ENCODE measurements around the gene SPP2.

SPP2 gene, protein sequence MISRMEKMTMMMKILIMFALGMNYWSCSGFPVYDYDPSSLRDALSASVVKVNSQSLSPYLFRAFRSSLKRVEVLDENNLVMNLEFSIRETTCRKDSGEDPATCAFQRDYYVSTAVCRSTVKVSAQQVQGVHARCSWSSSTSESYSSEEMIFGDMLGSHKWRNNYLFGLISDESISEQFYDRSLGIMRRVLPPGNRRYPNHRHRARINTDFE

GRCh38 chr2:234050455-234051135, at the start of gene SPP2:
TSS of gene SPP2 (plus strand) at chr2:234050702. CDS start at chr2:234050787, 85 bp downstream.
- DNase-seq: no peak

DNA sequence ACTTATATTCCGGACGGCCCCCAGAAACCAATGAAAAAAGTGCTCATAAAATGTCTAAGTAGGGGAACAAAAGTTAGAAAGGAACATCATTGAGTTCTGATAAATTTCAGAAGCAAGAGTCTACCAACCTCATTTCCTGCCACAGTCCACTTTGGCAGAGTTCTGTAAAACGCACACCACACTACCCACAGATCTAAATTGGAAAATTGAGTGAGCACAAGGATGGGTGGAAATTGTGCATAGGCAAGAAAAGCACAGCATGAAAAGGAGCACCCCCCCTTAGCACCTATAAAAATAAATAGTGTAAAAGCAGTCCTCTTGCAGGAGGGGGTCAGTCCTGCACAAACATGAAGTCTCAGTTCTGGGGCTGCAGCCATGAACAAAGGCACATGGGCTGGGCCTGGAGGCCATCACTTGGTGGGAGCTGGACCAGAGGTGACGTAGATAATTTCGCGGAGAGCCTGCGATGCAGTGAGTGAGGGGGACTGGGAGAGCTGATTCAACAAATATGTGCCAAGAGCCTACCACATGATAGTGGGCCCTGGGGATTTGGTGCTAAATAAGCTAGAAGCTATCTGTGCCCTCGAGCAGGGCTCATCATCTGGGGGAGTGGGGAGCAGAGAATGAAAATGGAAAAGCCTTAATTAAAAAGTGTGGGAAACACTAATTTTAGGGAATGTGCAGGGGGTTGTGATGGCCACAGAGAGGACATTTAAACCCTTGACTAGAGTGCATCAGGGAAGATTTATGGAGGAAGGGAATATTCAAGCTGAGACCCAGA, 48.9 kb upstream of the SPP2 start:
- DNase-seq: peak; percentile 23

DNA sequence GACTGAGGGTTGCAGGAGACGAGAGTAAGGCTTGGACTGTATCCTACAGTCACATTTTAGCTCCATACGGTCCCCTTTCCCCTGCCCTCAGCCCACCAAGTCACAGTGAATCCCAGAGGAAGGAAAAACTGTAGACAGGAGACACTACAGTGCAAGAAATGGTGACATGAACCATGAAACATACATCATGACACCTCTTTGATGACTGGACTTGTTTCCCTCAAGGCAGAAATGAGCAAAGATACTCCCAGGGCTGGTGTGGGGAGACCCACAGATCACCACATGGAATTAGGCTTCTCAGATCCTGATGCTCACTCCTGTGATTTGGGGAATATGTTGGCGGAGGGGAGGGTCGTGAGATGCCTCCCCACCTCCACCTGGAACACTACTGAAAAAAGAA, 48.2 kb upstream of the SPP2 start:
- no peak for DNase-seq

GRCh38 chr2:234003972-234004617, 46.4 kb upstream of the SPP2 start:
- peak; percentile 47 for DNase-seq

GRCh38 chr2:234005126-234005525, 45.4 kb upstream of the SPP2 start:
- no peak for DNase-seq

DNA sequence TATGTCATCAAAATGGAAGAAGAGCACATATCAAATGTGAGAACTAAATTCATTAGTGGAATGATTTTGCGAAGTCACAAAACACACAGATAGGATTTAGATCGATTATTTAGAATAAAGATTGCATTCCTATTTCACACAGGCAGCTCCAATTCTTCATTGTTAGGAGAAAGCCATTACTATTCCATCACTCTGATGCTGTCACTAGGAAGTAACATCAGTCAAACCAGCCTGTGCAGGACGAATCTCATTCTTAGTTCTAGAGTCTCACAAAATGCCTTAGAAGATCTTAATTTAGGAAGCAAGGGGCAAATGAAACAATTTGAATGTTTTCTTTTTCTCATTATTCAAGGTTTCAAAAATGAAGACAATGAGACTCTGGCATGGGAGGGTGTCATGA, 44.0 kb upstream of the SPP2 start:
- DNase-seq: no peak

DNA sequence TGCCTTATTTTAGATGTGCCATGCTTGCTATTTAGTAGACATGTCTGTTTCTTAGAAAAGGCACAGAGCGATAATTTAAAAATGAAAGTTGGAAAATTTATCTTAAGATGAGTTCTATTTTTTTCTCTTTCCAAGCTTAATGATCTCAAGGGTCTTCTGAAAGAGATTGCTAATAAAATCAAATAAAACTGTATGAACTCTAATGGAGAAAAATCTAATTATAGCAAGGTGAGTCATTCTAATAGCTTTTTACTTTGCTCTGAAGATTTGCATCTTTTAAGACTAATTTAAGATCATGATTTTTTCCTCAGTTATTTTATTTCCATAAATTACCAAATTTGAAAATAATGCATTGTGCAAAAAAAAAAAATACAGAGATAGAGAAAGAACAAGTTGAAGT, 36.1 kb upstream of the SPP2 start:
- DNase-seq: no peak

DNA sequence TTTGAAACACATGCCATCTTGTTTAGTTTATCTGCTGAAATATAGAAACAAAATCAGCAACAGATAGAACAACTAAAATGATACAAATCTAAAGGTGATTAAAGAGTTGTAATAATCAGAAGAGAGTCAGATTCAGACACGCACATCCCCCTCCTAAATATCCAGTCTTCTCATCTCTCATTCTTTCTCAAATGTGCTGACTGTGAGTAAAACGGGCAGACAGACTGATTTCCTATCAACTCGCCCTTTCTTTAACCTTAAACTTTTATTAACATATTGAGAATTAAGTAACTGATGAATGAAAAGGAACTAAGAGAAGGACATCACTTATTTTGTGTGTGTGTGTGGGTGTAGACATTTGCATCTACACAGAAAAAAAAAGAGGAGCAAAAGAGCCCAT, 34.6 kb upstream of the SPP2 start:
- no peak for DNase-seq

GRCh38 chr2:234019896-234020295, 30.6 kb upstream of the SPP2 start:
- DNase-seq: no peak

DNA sequence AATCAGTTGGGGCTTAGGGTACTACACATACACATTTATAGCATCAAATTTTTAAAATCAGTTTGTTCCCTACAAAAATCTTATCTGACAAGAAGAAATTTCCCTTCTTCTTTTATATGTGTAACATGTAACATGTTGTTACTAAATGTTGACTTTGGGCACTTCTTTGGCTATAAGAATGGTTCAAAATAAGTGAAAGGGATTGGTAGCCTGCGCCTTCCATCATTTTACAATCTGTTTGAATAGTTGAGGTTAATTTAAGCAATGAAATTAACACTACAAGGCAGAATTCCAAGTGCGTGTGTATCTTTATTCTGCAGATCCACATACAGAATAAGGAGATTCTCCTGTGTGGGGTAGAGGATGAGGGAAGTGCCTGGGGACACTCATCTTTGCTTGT, 30.2 kb upstream of the SPP2 start:
- no peak for DNase-seq

DNA sequence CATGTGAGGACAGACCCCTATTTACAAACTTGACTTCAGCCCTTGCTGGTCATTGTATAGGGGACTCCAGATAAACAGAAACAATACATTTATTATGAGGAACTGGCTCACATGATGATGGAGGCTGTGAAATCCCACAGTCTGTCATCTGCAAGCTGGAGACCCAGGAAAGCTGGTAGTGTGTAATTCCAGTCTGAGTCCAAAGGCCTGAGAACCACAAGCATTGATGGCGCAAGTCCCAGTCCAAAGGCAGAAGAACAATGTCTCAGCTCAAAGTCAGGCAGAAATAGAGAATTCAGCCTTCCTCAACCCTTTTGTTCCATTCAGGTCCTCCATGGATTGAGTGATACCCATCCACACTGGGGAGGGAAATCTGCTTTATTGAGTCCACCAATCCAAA, 28.1 kb upstream of the SPP2 start:
- DNase-seq: no peak

GRCh38 chr2:234024304-234024703, 26.2 kb upstream of the SPP2 start:
- no peak for DNase-seq

DNA sequence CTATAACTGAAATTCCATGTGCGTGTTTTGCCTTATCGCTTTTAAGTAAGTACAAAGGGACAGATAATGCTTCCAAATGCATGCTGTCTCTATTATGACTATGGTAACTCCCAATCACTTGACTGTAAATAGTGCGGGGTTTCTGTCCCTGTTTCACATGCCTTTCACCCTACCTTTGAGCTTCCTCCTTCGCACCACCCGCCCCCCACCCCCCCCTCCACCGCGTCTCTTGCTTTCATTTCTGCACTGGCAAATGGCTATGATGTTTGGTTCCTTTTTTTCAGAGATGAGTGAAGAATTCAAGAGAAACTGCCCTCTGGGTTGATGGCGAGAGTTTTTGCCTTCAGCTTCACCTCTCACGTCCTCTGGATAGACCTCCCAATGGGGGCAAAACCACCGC, 25.0 kb upstream of the SPP2 start:
- DNase-seq: peak; percentile 1

DNA sequence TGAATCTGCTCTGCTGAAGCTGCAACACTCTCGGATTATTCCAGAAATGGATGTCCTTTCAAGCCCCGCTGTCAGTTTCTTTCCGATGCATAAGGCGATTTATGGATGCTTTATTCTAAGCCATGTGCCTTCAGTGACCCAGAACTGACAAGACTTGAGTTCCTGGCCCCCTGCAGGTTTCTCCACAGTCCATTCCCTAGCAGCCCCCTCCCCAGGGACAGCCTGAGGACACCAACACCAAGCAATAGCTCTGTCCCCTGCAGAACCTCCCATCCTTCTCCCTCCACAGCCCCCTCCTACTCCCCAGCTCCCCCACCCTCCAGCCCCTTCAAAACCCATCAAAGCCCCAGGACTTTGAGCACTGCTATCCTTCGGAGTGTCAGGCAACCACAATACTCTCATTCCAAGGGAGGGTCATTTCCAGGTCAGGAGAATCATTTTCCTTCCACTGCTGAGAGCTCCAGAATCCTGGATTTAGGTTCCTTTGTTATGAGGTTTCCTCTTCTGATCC, 24.6 kb upstream of the SPP2 start:
- DNase-seq: no peak

DNA sequence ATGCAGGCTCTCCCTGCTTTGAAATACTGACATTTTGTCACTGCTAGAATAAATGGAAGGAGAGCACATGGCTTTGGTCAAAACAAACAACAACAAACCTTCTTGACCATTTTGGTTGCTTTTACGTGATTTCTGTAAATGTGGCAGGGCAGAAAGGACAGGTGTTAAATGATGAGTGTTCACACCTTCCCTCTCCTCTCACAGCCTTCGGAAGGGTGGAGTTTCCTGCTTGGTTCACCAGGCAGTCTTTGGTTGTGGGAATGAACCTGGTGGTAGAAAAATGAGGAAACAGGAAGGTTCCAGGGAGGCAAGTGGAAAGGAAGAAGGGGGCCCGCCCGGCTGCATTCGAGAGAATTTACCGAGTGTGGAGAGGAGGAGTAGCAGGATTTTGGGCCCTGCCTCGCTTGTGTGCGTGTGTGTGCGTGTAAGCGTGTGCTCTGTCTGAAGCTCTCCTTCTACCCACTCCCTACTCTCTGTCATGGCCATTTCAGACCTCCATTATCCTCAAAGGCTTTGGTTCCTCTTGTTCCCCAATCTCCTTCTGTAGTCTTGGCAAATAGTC, 23.7 kb upstream of the SPP2 start:
- DNase-seq: no peak

DNA sequence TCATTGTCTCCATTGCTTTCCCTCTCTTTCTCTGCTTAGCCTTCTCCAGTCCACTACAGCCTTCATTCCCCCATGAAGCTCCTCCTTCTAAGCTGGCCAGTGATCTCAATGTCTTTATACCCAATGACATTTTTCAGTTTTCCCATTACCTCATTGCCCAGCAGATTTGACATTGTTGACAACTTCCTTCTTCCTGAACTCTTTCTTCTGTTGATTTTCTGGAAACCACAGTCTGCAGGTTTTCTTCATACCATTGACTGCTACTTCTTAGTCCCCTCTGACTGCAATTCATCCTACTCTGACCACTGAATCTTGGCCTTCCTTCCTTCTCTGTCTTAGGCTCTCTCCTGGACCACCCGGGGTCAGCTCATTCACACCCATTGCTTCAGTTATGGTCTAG, 22.9 kb upstream of the SPP2 start:
- no peak for DNase-seq

GRCh38 chr2:234029150-234029733, 21.3 kb upstream of the SPP2 start:
- DNase-seq: no peak

- DNase-seq: no peak
These were observed 19.3 kb upstream of the SPP2 start for GRCh38 chr2:234031207-234031606.

DNA sequence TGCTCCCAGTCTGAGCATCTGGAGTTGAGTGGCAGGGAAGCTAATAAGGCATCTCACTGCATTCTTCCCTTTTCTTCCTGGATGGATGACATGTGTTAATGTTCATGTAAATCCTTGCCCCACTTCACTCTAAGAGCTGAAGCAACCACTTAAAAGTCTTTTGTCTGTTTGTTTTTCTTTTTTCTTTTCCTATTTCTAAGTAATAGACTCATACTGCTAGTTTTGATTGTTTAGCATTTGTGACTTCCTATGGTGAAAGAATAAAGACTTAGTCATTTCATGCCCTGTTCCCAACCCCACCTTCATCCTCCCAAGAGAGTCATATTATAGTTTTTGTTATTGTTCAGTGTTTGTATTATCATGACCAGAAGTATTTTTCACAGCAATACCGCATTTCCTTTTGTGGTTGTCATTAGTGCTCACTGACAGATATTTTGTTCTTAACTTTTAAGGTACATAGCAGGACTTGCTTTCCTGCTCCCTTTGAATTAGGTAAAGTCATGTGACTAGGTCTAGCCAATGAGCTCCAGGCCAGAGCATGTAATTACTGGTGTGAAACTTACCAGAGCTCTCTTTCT, 18.1 kb upstream of the SPP2 start:
- peak; percentile 75 for DNase-seq

DNA sequence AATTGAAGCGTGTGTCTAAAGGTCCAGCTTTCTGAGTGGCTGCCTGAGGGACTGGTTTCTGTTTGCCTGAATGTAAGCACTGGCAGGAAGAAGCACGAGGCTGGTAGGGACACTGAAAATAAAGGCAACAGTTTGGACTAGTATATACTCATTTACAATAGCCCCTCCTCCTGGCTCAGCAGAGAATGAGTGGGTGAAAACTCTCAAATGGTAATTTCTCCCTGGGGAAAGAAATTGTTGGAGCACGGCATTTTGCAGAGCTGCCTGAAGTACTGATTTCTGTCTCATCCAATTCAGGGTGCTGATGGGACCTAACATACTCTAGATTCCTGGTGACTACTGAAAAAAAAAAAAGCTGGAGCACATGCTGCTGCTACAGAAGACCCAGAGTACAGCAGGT, 17.3 kb upstream of the SPP2 start:
- no peak for DNase-seq

- no peak for DNase-seq
These were observed 16.6 kb upstream of the SPP2 start for GRCh38 chr2:234033885-234034284.

GRCh38 chr2:234038076-234038802, 12.3 kb upstream of the SPP2 start:
- DNase-seq: no peak

All from activated CD4-positive, alpha-beta T cell treated with anti-CD3 and anti-CD28 coated beads, Interleukin-2, Interleukin-6, amounts not matched to agents 100 ng/mL and 50 ng/mL, durations not matched to agents 16 hours and 8 hours (primary cell).